HG02981 (cell line): Measurements from ENCODE around the gene AFAP1.

Experiments used
- ATAC-seq: cut with Tn5 transposase; IDR thresholded peaks from one replicate; pipeline ENCODE4 v1.9.1; 2021; ENCODE audit warnings: mild to moderate bottlenecking, moderate library complexity; ENCODE audit not compliant: unreplicated experiment

The AFAP1 gene

DNA sequence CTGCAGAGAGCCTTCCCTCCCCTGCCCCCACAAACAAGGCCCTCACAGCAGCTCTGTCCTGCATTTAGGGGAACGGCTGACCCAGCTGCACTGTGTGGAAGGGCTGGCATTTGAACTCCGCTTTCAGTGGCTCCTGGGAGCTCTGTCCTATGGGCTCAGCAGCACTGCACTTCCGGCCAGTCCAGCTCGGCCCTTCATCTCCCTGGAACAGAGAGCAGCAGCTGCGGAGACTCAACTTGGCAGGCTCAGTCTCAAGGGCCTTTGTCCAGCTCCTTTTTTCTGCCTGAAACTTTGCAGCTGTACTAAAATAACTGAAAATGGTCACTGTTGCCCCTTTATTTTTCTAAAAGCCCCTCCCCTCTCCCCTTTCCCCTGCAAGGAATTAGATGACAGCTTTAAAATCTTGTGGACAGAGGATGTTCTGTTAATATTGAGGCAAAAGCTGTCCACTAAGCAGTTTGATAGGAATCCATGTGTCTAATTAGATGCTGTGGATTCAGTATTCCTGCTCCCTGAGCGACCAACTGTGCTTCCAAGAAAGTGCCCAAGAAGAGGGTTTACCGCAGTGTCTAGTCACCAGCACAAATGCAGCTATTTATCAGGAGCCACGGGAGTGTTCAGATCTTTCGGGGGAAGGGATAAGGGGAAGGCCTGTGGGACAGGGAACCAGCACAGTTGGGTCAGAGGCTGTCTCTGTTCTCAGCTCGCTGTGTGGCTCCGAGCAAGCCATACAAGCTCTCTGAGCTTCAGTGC lies 133.1 kb downstream of the AFAP1 start:
- no peak for ATAC-seq

DNA sequence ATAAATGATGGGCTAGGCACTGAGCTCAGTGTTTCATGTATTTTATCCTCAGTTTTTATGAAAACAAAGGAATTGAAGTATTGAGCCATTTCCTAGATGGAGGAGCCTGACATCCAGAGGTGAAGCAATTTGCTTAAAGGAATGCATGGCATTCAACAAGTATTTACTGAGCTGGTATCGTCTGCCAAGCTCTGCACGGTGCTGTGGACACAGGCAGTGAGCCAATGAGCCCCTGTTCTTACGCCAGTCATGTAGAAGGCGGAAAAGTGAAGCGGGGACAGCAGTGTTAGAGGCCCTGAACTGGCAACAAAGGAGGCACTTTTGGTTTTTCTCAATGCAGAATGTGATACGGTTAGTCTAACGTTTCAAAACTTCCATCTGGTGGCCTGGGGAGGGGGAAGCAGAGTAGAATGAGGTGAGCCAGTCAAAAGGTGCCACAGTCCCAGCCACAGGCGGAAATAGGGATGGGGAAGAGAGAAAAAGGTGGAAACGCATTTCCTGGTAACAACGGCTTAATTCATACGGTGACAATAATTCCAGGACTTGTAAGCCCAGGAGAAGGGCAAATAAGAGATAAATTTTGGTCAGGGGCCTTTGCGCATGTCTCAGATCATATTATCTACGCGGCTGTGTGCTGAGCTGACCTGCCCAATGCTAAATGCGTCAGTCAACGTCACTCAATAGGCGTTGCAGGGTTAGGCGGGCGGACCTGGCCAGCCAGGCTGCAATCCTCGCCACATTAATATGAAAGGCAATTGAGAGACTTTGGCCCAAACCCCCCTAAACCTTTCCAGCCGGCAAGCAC lies 133.9 kb downstream of the AFAP1 start:
- ATAC-seq: no peak

DNA sequence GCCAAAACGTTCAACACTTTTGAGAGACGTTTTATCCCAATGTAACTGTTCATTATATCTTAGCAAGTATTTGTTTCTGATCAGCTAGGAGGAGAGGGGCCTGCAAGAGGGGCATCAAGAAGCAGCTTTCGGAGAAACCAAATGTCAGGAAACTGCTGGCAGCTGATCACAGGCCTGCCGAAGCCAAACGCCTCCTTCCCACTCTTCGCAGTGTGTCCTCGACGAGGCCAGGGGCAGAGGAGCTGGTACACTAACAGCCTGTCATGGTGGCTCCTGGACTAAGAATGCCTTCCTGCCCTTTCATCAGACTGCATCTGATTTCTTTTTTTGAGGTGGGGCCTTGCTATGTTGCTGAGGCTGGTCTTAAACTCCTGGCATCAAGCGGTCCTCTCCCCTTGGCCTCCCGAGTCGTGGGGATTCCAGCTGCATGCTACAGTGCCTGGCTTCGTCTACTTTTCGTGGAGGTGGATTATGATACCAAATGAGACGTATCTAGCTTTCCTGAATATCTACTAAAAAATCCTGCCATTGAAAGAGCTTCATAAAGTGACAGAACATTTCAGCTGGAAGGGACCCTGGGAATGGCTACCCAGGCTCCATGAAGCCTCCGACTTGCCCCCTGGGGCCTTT lies 134.8 kb downstream of the AFAP1 start:
- ATAC-seq: no peak

DNA sequence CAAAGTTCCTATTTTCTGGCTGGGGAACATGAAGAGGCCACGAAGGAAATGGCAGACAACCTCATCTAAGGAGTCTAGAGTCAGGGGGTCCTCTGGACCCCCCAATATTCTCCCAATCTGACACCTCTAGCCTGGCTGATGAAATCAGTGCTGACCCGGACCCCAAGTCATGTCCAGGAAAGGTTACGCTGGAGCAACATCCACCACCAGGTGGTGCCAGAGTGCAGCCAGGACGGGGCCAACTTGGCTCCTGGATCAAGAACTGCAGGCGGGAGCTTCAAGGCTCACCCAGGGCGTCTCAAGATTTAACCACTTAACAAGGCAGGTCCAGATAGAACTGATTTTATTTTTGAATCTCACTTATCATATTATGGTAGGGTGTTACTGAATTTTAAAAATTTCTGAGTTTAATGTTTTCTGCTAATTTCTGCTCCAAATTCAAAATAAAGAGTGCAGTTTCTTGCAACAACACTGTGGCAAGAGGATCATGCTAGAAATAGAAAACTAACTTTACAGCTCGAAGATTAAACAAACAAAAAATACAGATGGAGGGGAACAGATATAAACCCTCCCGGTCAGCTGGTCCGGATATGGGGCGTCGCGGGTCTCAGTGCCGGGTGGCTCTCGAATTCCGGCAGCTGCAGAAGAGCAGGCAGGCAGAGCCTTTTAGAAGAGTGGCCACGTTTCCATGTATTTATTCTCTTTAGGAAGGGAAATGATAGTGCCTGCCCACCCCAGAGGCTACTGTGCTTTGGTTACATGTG lies 135.5 kb downstream of the AFAP1 start:
- no peak for ATAC-seq

DNA sequence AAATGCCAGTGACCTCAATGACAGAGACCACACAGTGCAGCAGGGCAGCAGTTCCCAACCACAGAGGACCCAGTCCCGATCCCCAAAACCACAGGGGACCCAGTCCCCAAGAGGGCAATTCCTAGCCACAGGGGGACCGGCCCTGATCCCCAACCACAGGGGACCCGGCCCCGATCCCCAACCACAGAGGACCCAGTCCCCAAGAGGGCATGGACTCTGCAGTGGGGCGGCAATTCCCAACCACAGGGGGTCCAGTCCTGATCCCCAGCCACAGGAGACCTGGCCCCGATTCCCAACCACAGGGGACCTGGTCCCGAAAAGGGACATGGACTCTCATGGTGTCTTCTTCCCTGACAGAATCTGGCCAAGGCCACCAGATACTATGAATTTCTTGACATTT lies 136.3 kb downstream of the AFAP1 start:
- ATAC-seq: no peak

DNA sequence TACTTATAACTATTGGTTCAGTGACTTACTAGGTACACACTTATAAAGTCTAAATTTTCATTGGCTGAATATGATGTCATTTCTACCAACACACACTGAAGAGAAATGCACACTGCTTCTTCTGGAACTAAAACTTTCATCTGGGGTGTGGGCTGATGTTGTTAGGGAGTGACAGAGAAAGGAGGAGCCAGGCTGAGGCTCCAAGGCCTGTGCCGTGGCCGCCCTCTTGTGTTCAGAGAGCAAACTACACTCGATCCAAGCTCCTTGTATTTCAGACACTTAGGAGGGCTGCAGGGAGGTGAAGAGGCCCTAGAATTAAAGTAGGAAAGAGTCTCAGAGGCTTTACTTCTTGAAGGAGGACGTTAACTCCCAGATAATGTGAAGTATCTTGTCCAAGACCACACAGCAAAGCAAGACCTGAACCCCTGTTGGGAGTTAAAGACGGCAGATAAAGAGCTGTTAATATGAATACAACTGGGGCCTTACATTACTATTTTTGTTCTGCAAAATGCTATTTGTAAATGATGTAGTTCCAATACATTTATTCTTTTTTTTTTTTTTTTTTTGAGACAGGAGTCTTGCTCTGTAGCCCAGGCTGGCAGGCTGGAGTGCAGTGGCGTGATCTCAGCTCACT lies 137.5 kb downstream of the AFAP1 start:
- ATAC-seq: peak; percentile 84

DNA sequence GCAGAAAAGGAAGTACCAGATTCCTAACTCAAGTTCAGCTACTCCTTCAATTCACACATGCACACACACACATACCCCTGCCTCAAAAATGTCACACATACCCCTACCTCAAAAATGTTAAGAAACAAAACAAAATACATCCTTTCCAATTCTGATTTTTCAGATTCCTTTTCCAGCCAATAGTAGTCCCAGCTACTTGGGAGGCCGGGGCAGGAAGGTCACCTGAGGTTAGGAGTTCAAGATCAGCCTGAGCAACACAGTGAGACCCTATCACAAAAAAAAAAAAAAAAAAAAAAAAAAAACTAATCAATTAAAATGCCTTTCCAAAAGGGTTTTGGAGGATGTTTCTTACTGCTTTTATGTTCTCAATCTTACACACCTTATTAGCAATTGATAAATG lies 138.0 kb downstream of the AFAP1 start:
- ATAC-seq: no peak

DNA sequence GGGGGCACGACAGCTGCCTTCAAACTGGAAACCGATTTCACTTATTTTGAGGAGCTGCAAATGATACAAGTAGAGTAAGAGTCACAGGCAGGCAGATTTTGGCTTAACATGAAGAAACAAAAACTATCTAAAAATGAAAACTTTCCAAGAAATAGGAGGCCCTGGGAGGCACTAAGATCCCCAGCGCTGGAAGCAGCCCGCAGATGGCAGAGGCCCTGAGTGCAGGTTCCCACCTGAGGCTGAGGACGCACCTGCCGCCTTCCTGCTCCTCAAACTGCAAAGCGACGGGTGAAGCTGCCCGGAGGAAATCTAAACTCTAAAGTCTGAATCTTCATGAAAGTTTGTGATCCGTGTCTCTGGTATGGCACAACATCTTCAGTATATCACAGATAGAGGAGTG lies 138.7 kb downstream of the AFAP1 start:
- ATAC-seq: no peak

DNA sequence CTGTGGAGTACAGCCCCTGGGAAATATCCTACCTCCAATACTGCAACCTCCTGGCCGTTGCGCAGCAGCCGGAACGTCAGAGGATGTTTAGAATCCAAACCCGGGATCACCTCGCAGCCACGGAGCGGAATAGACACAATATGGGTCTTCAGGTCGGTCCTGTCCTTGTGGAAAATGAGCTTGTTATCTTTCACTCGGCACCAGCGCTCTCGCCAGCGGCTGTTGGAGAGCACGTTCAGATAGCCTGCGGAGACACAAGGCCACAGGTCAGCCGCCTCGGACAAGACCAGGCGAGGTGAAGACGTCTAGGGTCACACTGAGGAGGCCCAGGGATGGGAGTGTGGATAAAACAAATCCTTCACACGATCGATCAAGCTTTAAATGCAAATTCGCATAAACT lies 139.3 kb downstream of the AFAP1 start:
- no peak for ATAC-seq

DNA sequence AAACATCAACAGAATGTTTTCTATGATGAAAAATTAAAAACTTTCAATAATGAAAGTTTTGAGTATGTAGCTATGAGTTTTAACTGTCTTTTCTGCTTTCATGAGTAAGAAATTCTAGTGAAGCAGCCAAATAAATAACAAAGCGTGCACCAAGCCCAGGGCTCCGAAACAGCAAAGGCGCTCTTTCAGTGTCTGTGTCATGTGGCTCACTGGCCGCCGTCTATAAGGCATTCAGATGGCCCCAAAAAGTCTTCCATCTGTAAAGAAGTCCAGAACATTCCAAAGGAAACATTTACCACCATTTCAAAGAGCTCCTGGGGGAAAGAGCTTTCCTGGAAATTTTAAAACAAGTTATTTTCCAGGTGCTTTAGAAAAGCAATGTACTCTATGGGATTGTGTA lies 139.9 kb downstream of the AFAP1 start:
- ATAC-seq: no peak

DNA sequence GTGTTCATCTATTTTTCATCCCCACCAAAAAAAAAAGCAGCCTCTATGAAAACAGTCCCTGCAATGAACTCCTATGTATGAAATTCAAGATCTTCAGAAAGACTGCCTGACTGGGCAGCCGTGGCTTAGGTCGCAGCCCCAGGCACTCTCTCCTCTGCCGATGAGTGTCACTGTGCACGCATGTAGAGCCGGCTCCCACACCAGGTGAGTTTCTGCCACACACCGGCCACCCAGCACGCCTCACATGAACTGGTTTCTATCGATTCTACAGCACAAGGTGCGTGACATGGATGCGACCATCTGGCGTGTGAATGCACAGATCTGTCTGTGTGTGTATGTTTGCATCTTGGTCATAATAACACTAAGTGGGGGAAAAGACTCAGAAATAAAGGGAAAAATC lies 140.4 kb downstream of the AFAP1 start:
- ATAC-seq: no peak

DNA sequence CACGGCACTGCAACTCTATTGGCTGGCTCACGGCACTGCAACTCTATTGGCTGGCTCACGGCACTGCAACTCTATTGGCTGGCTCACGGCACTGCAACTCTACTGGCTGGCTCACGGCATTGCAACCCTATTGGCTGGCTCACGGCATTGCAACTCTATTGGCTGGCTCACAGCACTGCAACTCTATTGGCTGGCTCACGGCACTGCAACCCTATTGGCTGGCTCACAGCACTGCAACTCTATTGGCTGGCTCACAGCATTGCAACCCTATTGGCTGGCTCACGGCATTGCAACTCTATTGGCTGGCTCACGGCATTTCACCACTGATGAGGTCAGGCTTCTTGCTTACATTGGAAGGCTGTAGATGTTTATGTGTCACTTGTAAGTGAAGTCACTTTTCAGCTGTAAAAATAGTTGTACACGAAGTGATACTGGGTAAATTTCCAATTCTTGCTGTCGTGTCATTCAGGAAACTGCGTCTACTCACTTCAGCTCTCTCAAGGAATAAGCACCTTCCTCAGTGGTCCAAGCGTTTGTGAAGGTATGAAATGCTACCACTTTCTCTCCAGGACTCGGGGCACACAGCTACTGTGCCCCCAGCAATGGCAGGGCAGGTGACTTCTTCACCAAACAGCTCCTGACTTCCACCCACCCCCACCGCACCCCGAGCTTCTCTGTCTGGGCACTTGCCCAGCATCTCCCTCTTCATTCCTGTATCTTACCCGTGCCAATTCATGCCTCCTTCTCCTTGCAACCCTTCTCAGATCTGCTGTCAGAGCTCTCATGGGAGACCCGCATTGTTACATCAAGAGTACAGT lies 141.3 kb downstream of the AFAP1 start:
- no peak for ATAC-seq

DNA sequence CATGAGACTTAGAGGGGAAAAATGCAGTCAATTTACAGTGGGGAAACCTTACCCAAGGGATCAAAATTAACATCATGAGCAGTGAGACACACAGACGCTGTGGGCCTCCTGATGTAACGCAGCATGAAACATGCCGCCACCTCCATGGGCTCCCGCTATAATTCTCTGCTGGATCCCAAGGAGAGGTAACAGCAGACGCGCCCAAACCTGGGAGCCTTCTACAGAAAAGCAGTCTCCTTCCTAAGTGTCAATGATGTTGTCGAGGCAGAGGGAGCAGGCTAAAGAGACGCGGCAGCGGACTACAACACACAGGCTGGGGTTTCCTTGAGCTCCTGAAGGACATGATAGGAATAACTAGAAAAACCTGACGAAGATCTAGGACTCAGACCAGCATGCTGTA lies 142.3 kb downstream of the AFAP1 start:
- ATAC-seq: no peak

DNA sequence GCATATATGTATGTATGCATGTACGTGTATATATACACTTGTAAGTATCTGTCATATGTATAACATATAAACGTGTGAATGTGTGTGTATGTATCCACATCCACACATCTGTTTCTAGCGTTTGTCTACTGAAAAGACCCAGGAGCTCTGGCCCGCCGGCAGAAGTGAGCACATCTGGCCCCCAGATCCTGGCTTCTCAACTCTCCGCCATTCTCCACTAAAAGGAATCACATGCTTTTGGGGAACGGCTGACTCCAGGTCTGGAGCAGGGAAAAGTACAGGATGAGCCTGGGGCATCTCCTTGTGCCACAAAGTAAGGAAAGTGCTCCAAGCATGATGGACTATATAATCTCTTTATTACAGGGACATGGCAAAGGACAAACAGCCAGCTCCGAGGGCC lies 143.7 kb downstream of the AFAP1 start:
- ATAC-seq: no peak

DNA sequence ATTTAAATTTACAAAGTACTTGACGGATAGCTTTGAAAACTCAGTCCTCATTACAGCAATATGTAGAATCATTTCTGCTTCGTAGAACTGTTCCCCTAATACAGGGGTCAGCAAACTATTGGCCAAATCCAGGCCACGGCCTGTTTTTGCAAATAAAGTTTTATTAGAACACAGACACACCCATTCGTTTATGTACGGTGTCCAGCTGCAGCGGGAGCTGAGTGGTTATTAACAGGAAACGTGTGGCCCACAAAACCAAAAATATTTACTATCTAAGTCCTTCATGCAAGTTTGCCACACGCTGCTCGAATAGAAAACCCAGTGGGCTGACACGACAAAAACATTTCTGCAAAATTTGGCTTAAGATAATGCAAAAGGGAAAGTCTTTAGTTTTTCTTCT lies 146.5 kb downstream of the AFAP1 start:
- ATAC-seq: no peak

DNA sequence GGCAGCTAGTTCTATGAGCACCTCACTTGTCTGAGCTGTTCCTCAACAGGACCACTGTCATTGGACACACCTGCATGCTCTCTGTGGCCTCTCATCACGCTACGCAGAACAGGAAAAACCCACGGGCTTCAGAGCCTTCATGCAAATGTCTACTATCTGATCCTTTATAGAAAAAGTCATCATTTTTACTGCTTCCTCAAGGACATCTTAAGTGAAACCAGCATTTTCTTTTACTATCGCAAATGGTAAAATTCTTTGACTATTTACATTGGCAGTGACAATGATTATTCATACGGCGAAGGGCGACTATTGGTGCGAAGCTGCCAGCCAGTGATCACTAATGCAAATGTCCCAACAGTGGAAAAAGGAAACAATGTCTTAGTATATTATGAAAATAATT lies 147.0 kb downstream of the AFAP1 start:
- ATAC-seq: no peak

DNA sequence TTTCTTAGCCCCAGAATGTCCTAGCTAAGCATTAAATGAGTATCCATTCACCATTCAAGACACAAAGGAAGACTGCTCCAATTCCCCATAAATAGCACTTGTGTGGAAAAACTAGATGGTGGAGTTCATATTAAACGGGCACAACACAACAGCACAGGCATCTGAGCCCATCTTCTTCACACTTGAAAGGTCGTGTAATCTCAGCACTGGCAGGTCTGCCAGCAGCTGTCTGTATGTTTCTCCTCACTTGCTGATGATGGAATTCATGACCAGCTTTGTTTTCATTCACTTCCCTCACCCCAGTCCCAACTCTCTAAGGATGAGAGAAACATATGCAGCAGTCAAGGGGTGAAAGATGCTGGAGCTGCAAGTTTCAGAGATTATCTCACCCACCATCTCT lies 148.7 kb downstream of the AFAP1 start:
- no peak for ATAC-seq

DNA sequence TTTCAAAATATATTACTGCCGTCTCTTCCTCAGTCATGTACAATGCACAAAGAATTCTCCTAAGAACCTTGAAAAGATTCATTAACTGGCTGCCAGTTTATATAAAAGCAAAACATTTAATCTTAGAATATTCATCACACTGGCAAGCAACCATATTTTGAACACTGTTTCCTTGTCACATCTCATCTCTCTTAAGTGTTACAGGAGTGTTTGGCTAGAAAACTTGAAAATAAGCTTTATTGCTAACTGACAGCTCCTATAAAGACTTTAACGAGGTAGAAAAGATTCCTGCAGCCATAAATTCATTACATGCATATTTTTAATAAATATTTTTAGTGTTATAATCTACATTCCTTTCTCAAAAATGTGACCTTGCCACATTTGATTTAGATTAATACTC lies 149.6 kb downstream of the AFAP1 start:
- no peak for ATAC-seq

DNA sequence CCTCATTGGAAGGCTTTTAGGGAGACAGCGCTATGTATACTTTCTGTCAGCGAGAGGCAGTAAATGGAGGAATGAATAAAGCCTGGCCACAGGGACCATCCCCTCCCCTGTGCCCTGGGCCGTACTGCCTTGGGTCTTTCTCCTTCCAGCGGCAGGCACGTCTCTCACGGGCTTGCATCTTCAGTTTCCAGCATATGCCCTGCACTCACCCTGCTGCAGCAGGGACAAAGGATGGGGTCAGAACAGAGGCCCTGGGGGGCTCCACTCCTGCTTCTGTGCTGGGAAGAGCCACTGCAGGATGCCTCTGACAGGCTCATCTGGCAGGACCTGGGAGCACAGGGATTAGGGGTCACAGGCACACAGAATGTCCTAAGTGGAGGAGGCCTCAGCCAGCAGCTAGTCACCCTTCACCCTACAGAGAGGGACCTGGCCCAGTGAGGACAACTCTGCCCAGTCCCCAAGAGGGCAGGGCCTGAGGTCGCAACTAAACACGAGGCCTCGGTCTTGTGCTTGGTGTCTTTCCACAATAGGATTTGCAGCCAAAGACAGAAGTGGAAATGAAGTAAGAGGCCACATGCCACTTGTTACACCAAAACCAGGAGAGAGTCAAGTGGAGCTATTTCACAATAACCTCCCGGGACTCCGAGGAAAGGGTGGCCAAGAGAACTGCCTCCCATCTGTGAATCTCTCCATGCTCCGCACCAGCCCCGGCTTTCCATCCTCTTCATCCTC lies 150.8 kb downstream of the AFAP1 start:
- ATAC-seq: no peak
